Peyer's patch (tissue), 4 donors: ENCODE data around the gene TSHZ1. TPM values are rescaled to one million over a fixed set of nuclear protein-coding genes. Genes with fewer than 3 reads are reported as not detected.
A peak's percentile ranks its signal among the peaks of the same experiment; 100 is the strongest.

Experiments
- DNase-seq, 3 donors: peaks; one replicate each; pipeline ENCODE4 v3.0.0-alpha.2; 2017 to 2019
- H3K27ac ChIP-seq, 4 donors: fragments of 200-600 bp; sonication (generic); one replicate each; pipeline ENCODE4 v1.5.1; 2016 to 2019
- H3K27me3 ChIP-seq, 2 donors: fragments of 200-600 bp; sonication (generic); one replicate each; pipeline ENCODE4 v1.5.1; 2019
- H3K36me3 ChIP-seq, 3 donors: fragments of 200-600 bp; sonication (generic); one replicate each; pipeline ENCODE4 v1.5.1; 2016 to 2019
- H3K4me1 ChIP-seq, 4 donors: fragments of 200-600 bp; sonication (generic); one replicate each; pipeline ENCODE4 v1.5.1; 2016 to 2019
- H3K4me3 ChIP-seq, 4 donors: fragments of 200-600 bp; sonication (generic); 1 replicate in 3 of 4; 2 replicates in 1 of 4; pipeline ENCODE4 v1.5.1; 2016 to 2019; ENCODE audit warnings: mild to moderate bottlenecking in 1 of 4
- H3K9me3 ChIP-seq, 4 donors: fragments of 200-600 bp; sonication (generic); one replicate each; pipeline ENCODE4 v1.5.1; 2016 to 2019; ENCODE audit warnings: mild to moderate bottlenecking in 1 of 4
- CTCF ChIP-seq, 6 experiments: fragments of 450-650 bp in 4 of 6; fragments of 200-600 bp in 2 of 6; sonication (generic) in 1 of 6; IDR thresholded peaks; one replicate each; pipeline ENCODE4 v1.5.1; 2017 to 2019; ENCODE audit warnings: antibody characterized with exemption in 6 of 6, mild to moderate bottlenecking in 3 of 6, moderate library complexity in 1 of 6
- POLR2A ChIP-seq, 2 donors: fragments of 450-650 bp; IDR thresholded peaks; one replicate each; pipeline ENCODE4 v1.5.1; 2017; ENCODE audit warnings: antibody characterized with exemption in 2 of 2, mild to moderate bottlenecking in 2 of 2, moderate library complexity in 2 of 2
- total RNA-seq, 4 donors: library from RNA; depleted of rRNA; stranded (reverse); fragments of >200 nt; gene quantifications; one replicate each; pipeline ENCODE4 v1.1.0, GENCODE V29; 2016

Gene TSHZ1
- total RNA-seq, 4 donors from 2014 or later, result 12.4 to 34.8 (median 28.4) TPM

DNA sequence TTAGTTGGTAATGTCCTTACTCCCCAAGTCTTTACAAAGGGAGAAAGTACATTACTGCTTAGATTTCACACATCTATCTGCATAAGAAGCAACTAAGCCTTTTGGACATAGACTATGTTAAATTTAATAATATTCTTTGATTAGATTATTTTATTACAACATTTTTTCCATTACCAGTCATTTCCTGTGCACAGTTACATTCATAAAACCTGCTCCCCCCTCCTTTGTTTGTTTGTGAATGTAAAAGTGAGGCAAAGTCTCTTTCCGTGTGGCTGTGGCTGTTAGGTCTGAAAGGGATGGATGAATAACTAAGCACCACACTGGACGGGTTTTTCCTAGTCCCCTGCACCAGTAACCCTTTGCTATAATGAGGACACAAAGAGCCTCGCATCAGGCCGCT, 11.3 kb upstream of the TSHZ1 start:
- DNase-seq, result no peak
- Histone ChIP-seq H3K9me3 (no peaks in the 10 kb centered on the region), H3K36me3 (peaks cover 0 to 19% (median 0%) of the 10 kb centered on the region in 3 donors), H3K27ac (no peak overlapping the region), H3K27me3 (no peaks in the 10 kb centered on the region), H3K4me1 (peaks cover 0 to 12% (median 3%) of the 10 kb centered on the region in 4 donors), H3K4me3 (no peak overlapping the region)
- TF ChIP-seq CTCF (IDR thresholded peaks at IDR 0.05) (no peak), POLR2A (IDR thresholded peaks at IDR 0.05) (no peak)

- DNase-seq, result peak in 1 of 3 donors; percentile 28
- Histone ChIP-seq H3K9me3 (no peaks in the 10 kb centered on the region), H3K36me3 (peaks cover 0 to 19% (median 0%) of the 10 kb centered on the region in 3 donors), H3K27me3 (no peaks in the 10 kb centered on the region), H3K4me3 (no peak overlapping the region), H3K4me1 (peaks cover 0 to 18% (median 6%) of the 10 kb centered on the region in 4 donors), H3K27ac (no peak overlapping the region)
- TF ChIP-seq POLR2A (IDR thresholded peaks at IDR 0.05) (no peak), CTCF (IDR thresholded peaks at IDR 0.05) (no peak)
Observed at GRCh38 chr18:75200071-75200470, 10.5 kb upstream of the TSHZ1 start.

GRCh38 chr18:75200605-75201280, 9.9 kb upstream of the TSHZ1 start:
- peaks cover 0 to 19% (median 0%) of the 10 kb centered on the region in 3 donors for H3K36me3 ChIP-seq
- H3K27ac ChIP-seq, result no peak overlapping the region
- no peaks in the 10 kb centered on the region for H3K27me3 ChIP-seq
- no peaks in the 10 kb centered on the region for H3K9me3 ChIP-seq
- DNase-seq, result no peak
- TF ChIP-seq CTCF (IDR thresholded peaks at IDR 0.05), result no peak
- no peak for TF ChIP-seq POLR2A (IDR thresholded peaks at IDR 0.05)
- no peak overlapping the region for H3K4me3 ChIP-seq
- H3K4me1 ChIP-seq, result peaks cover 0 to 25% (median 7%) of the 10 kb centered on the region in 4 donors

DNA sequence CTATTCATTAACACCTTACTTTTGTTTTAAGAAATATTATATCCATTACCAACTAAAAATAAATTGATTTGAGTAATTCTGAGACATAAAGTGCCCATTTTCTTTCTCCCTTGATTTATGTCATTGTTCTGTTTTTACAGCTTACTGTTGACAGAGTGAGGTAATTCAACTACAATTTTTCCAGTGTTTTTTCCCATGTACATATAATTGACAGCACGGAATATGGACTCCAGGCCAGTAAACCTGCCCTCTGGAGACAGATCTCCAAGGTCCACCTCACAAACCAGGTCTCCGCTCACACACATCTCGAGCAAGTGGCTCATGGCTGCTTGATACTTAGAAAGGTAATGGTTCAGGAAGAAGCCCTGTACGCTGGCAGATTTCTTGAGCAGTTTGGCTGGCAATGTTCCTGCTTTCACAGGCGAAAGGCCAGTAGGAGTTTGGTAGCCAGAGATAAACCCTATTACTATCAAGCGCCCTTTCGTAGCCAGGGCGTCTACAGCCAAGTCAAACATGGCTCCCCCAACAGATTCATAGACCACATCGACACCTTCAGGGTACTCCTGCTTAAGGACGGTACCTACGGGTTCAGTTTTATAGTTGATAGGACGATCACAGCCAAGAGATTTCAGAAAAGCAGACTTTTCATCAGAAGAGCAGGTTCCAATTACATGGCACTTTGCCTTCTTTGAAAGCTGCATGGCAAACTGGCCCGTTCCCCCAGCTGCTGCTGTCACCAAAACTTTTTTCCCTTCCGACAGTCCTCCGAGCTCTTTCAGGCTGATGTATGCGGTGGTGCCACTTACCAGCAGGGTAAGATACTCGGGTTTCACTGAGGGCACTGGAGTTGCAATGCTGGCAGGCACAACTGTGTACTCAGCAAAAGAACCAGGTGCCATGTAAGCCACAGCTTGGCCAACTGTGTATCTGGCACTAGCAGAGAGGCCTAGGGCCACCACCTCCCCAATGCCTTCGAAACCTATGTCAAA, 9.0 kb upstream of the TSHZ1 start:
- H3K4me1 ChIP-seq, result peaks cover 0 to 33% (median 7%) of the 10 kb centered on the region in 4 donors
- peak overlapping the region in 1 of 4 donors; percentile 1 for H3K27ac ChIP-seq
- no peak overlapping the region for H3K4me3 ChIP-seq
- TF ChIP-seq POLR2A (IDR thresholded peaks at IDR 0.05) (no peak), CTCF (IDR thresholded peaks at IDR 0.05) (no peak)
- no peaks in the 10 kb centered on the region for H3K27me3 ChIP-seq
- no peaks in the 10 kb centered on the region for H3K9me3 ChIP-seq
- H3K36me3 ChIP-seq, result peaks cover 0 to 19% (median 0%) of the 10 kb centered on the region in 3 donors
- no peak for DNase-seq

- Histone ChIP-seq H3K27ac (peak overlapping the region in 1 of 4 donors; percentile 63), H3K4me3 (no peak overlapping the region), H3K4me1 (peaks cover 0 to 41% (median 7%) of the 10 kb centered on the region in 4 donors), H3K27me3 (no peaks in the 10 kb centered on the region), H3K36me3 (peaks cover 0 to 19% (median 0%) of the 10 kb centered on the region in 3 donors), H3K9me3 (no peaks in the 10 kb centered on the region)
- no peak for TF ChIP-seq POLR2A (IDR thresholded peaks at IDR 0.05)
- no peak for TF ChIP-seq CTCF (IDR thresholded peaks at IDR 0.05)
- no peak for DNase-seq
Observed at GRCh38 chr18:75202696-75203365, 7.8 kb upstream of the TSHZ1 start.
